K562 (cell line): ENCODE measurements around the gene WDR27. TPM values are rescaled to one million over a fixed set of nuclear protein-coding genes. Genes with fewer than 3 reads are reported as not detected.

Experiments used
- ATAC-seq: fragments of 200-7000 bp; cut with Tn5 transposase; 3 replicates; pipeline ENCODE4 v1.9.1; 2020; ENCODE audit warnings: moderate library complexity
- BruUV-seq: library from RNA; stranded (reverse); fragments of 400-500 nt; replicated peaks from 2 replicates; lab custom pipeline; 2021; lab: Mats Ljungman, UMichigan
- CTCF ChIA-PET: fragments of 300-600 bp; formaldehyde crosslinking; extraction: SDS; loops from one replicate; lab custom pipeline; 2021; ENCODE audit warnings: low intra/inter-chr PET ratio; lab: Yijun Ruan, JAX
- POLR2A ChIA-PET: fragments of 300-600, 350-650 bp; sonication (Branson Sonifier 250); formaldehyde crosslinking; extraction: SDS; loops from one replicate; lab custom pipeline; 2021; ENCODE audit warnings: antibody characterized with exemption, inconsistent platforms; lab: Yijun Ruan, JAX
- DNase-seq, 4 experiments: peaks; one replicate each; pipeline versions ENCODE4 v3.0.0 to v3.0.0-alpha.2; 2011 to 2018; ENCODE audit warnings: low spot score in 3 of 4, mixed read lengths in 3 of 4; ENCODE audit errors: extremely low read depth in 1 of 4
- FAIRE-seq: peaks from 2 replicates; lab custom pipeline; 2011; peaks lifted over from hg19 to GRCh38; lab: Jason Lieb, UNC
- H2AFZ ChIP-seq: 2 replicates; pipeline ENCODE4 v1.6.0; 2011; ENCODE audit warnings: low read depth, low read length, control low read depth, inconsistent platforms
- H3K27ac ChIP-seq: fragments of 200-600 bp; 3 replicates; pipeline ENCODE4 v1.8.0; 2011; ENCODE audit warnings: low read depth, mild to moderate bottlenecking, control low read depth, inconsistent platforms, low read length, moderate library complexity, mixed read lengths; ENCODE audit errors: extremely low read depth
- H3K27me3 ChIP-seq, 2 experiments: fragments of 300-600 bp in 1 of 2; 2 replicates in 1 of 2; 3 replicates in 1 of 2; pipeline versions ENCODE4 v1.6.0 to v1.8.0; 2011; ENCODE audit warnings: inconsistent platforms in 2 of 2, low read length in 2 of 2, mild to moderate bottlenecking in 1 of 2, mixed read lengths in 1 of 2, moderate library complexity in 1 of 2; ENCODE audit not compliant: control insufficient read depth in 2 of 2, insufficient read depth in 2 of 2
- H3K36me3 ChIP-seq: fragments of 300-600 bp; 3 replicates; pipeline ENCODE4 v1.8.0; 2011; ENCODE audit warnings: mild to moderate bottlenecking, low read length, inconsistent platforms; ENCODE audit not compliant: control insufficient read depth, insufficient read depth
- H3K4me1 ChIP-seq, 2 experiments: fragments of 200-600 bp in 1 of 2; replicated peaks in 1 of 2; 2 replicates in 1 of 2; 3 replicates in 1 of 2; pipeline versions ENCODE4 v1.5.1 to v1.8.0; 2011; ENCODE audit warnings: inconsistent platforms in 2 of 2, low read length in 2 of 2, mild to moderate bottlenecking in 1 of 2, mixed read lengths in 1 of 2, moderate library complexity in 1 of 2; ENCODE audit not compliant: control insufficient read depth in 2 of 2, insufficient read depth in 2 of 2
- H3K4me2 ChIP-seq: 2 replicates; pipeline ENCODE4 v1.6.1; 2011; ENCODE audit warnings: low read length, control low read depth, inconsistent platforms, mixed read lengths; ENCODE audit not compliant: insufficient read depth
- H3K4me3 ChIP-seq: fragments of 200-600 bp; sonication (generic), shearing (Covaris generic); 2 replicates; pipeline ENCODE4 v1.5.1; 2016; ENCODE audit warnings: control low read depth, inconsistent platforms
- H3K79me2 ChIP-seq: fragments of 200-600 bp; 3 replicates; pipeline ENCODE4 v1.8.0; 2011; ENCODE audit warnings: low read length, inconsistent platforms; ENCODE audit not compliant: control insufficient read depth, insufficient read depth
- H3K9ac ChIP-seq, 2 experiments: 2 replicates each; pipeline versions ENCODE4 v1.6.0 to v1.6.1; 2011; ENCODE audit warnings: low read depth in 2 of 2, low read length in 2 of 2, control low read depth in 1 of 2, inconsistent platforms in 1 of 2, mild to moderate bottlenecking in 1 of 2, mixed read lengths in 1 of 2; ENCODE audit not compliant: insufficient read depth in 1 of 2
- H3K9me1 ChIP-seq: one replicate; pipeline ENCODE4 v1.6.0; 2011; ENCODE audit warnings: inconsistent platforms, mild to moderate bottlenecking, low read length, moderate library complexity; ENCODE audit not compliant: control insufficient read depth, insufficient read depth
- H3K9me3 ChIP-seq: replicated peaks from 2 replicates; pipeline ENCODE4 v1.5.1; 2011; ENCODE audit warnings: low read depth, low read length, inconsistent platforms; ENCODE audit not compliant: control insufficient read depth, insufficient read depth
- H4K20me1 ChIP-seq: replicated peaks from 2 replicates; pipeline ENCODE4 v1.6.1; 2011; ENCODE audit warnings: low read length, inconsistent platforms, mixed read lengths; ENCODE audit not compliant: control insufficient read depth, insufficient read depth
- C11orf30 ChIP-seq: fragments of 450-650 bp; IDR thresholded peaks from 2 replicates; pipeline ENCODE4 v1.6.1; 2016; ENCODE audit warnings: low read depth, mild to moderate bottlenecking
- FOXA1 ChIP-seq: fragments of 450-650 bp; IDR thresholded peaks from 2 replicates; pipeline ENCODE4 v1.6.1; 2016; ENCODE audit warnings: mild to moderate bottlenecking, borderline replicate concordance
- HDAC1 ChIP-seq, 2 experiments: fragments of 450-650 bp; IDR thresholded peaks; 2 replicates each; pipeline ENCODE4 v1.6.1; 2016 to 2017; ENCODE audit warnings: inconsistent platforms in 1 of 2, mild to moderate bottlenecking in 1 of 2, moderate library complexity in 1 of 2
- KHSRP ChIP-seq: fragments of 450-650 bp; IDR thresholded peaks from 2 replicates; pipeline ENCODE4 v1.6.1; 2017
- KLF6 ChIP-seq: fragments of 250-450 bp; sonication (Bioruptor Pico); IDR thresholded peaks from 2 replicates; pipeline ENCODE4 v1.4.0; 2020; ENCODE audit warnings: mild to moderate bottlenecking, moderate library complexity, borderline replicate concordance
- MAFK ChIP-seq: IDR thresholded peaks from 2 replicates; pipeline ENCODE4 v1.6.1; 2011; ENCODE audit warnings: low read length, improper control_type of control experiment
- MCM5 ChIP-seq: fragments of 450-650 bp; IDR thresholded peaks from 2 replicates; pipeline ENCODE4 v1.6.1; 2016; ENCODE audit warnings: low read depth
- MEIS2 ChIP-seq: fragments of 450-650 bp; IDR thresholded peaks from 2 replicates; pipeline ENCODE4 v1.6.1; 2014; ENCODE audit warnings: mild to moderate bottlenecking; ENCODE audit not compliant: partially characterized antibody
- MXD1 ChIP-seq: fragments of 250-450 bp; sonication (Bioruptor Pico); IDR thresholded peaks from 2 replicates; pipeline ENCODE4 v1.8.0; 2021; ENCODE audit warnings: borderline replicate concordance, mild to moderate bottlenecking, moderate library complexity; ENCODE audit not compliant: poor library complexity, severe bottlenecking
- NBN ChIP-seq: fragments of 450-650 bp; IDR thresholded peaks from 2 replicates; pipeline ENCODE4 v1.6.1; 2016; ENCODE audit warnings: low read depth, mild to moderate bottlenecking
- POLR2AphosphoS2 ChIP-seq: IDR thresholded peaks from 2 replicates; pipeline ENCODE4 v1.6.1; 2012; ENCODE audit warnings: low read length, improper control_type of control experiment
- POLR2G ChIP-seq: fragments of 200-400 bp; formaldehyde crosslinking; IDR thresholded peaks from 2 replicates; pipeline ENCODE4 v1.6.1; 2017; ENCODE audit warnings: low read depth, mild to moderate bottlenecking, antibody characterized with exemption, low read length, moderate library complexity
- RBFOX2 ChIP-seq: fragments of 200-400 bp; formaldehyde crosslinking; IDR thresholded peaks from 2 replicates; pipeline ENCODE4 v1.6.1; 2017; ENCODE audit warnings: low read depth, mild to moderate bottlenecking, low read length, moderate library complexity
- TBL1XR1 ChIP-seq, 2 experiments: IDR thresholded peaks; 2 replicates each; pipeline ENCODE4 v1.6.1; 2012; ENCODE audit warnings: improper control_type of control experiment in 2 of 2, low read length in 2 of 2, mild to moderate bottlenecking in 1 of 2
- ZFPM2 ChIP-seq: fragments of 250-450 bp; sonication (Bioruptor Pico); IDR thresholded peaks from 2 replicates; pipeline ENCODE4 v1.5.1; 2022; ENCODE audit warnings: mild to moderate bottlenecking
- ZNF143 ChIP-seq: sonication (generic); formaldehyde crosslinking; IDR thresholded peaks from 2 replicates; pipeline ENCODE4 v1.9.0; 2022; ENCODE audit warnings: mild to moderate bottlenecking, missing genetic modification reagents
- WGBS: fragments of 100-300 bp; shearing (Covaris generic); methylation state at CpG from one replicate; pipeline ENCODE4 v1.1.6; 2016; ENCODE audit warnings: low coverage, mixed read lengths; ENCODE audit not compliant: insufficient coverage; ENCODE audit errors: missing lambda C conversion rate; 5-methylcytosine and 5-hydroxymethylcytosine counted together
- in situ Hi-C: fragments of 300-500 bp; cut with MboI; formaldehyde crosslinking; loops from 4 replicates; pipeline ENCODE4 v1.15.0; 2018; ENCODE audit warnings: inconsistent platforms, mixed read lengths
- intact Hi-C: fragments of 100-400 bp; cut with micrococcal nuclease; formaldehyde crosslinking; loops from 2 replicates; pipeline ENCODE4 v1.14.2; 2022
- polyA plus RNA-seq, 8 experiments: library from polyadenylated mRNA; depleted of rRNA in 4 of 8; stranded (reverse) in 5 of 8; unstranded in 3 of 8; fragments of >200 nt; fragmentation: Nextera tagmentation in 2 of 8; fragmentation: Illumina TruSeq in 1 of 8; extraction: Ambion mirVana in 2 of 8; extraction: Trizol in 1 of 8; gene quantifications; 2 replicates each; pipeline versions ENCODE4 v1.2.1 to v1.2.3, GENCODE V29; 2011 to 2014; ENCODE audit warnings: inconsistent platforms in 1 of 8, missing spikeins in 1 of 8
- total RNA-seq, 7 experiments: library from RNA; depleted of rRNA in 6 of 7; stranded (reverse); fragments of >200 nt in 6 of 7; fragmentation: Illumina TruSeq in 2 of 7; extraction: Trizol in 2 of 7; gene quantifications; 2 replicates each; pipeline versions ENCODE4 v1.2.1 to v1.2.3, GENCODE V29; 2011 to 2021; ENCODE audit warnings: low replicate concordance in 1 of 7
- TF ChIP-seq, protein P1 (sequence below): sonication (generic); formaldehyde crosslinking; IDR thresholded peaks from 2 replicates; pipeline ENCODE4 v1.8.0; 2022; ENCODE audit warnings: mild to moderate bottlenecking, missing genetic modification reagents

The WDR27 gene
- total and polyA plus RNA-seq, 9 of the 15 experiments (the other 6 are each of a cell fraction or from before 2014, with no cell fraction given): 4.3 to 77.2 (median 22.7) TPM

GRCh38 chr6:169429001-169429400 lies 272.8 kb downstream of the WDR27 start (continued):
- no peak for TF ChIP-seq MEIS2

DNA sequence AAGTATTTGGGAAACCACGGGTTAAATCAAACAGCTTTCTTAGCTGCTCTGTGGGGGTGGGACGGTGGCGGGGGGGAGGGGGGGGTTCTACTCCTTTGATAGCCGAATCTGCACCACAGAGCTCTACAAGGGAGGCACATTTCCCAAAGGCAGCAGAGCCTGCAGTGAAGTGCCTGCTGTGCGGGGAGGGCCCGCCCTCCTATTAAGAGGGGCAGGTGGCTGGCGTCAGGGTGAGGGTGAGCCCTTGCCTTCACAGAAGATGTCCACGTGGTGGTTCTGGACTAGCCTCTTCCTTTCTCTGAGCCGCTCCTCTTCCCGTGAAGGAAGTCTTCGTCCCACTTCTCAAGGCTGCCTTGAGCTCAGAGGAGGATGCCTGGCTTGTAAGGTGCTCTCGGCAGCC lies 273.3 kb downstream of the WDR27 start:
- DNase-seq: no peak
- H3K27me3 ChIP-seq: peaks cover 11 to 38% of the 10 kb centered on the region in 2 experiments; a peak in 4 of 5 replicates
- H3K4me2 ChIP-seq: no peak overlapping the region
- in situ Hi-C loops: no loop called here
- H3K36me3 ChIP-seq: no peaks in the 10 kb centered on the region
- H3K4me1 ChIP-seq: peaks cover 0 to 7% of the 10 kb centered on the region in 2 experiments; a peak in 2 of 5 replicates
- 0% methylated on average over 10 of the region's 12 CpGs for WGBS
- no peaks in the 10 kb centered on the region for H3K9me1 ChIP-seq
- H3K4me3 ChIP-seq: no peak overlapping the region
- no peak overlapping the region for H2AFZ ChIP-seq
- TF ChIP-seq KHSRP (no peak), POLR2AphosphoS2 (no peak), FOXA1 (no peak), HDAC1 (IDR thresholded peaks at IDR 0.05) (no peak), POLR2G (no peak), RBFOX2 (no peak), ZFPM2 (no peak), C11orf30 (no peak), MAFK (no peak), KLF6 (no peak), MXD1 (CRISPR knock-in tag) (no peak), NBN (no peak), TBL1XR1 (IDR thresholded peaks at IDR 0.05; ENCODE audit: low read length in 2 of 2) (no peak), MCM5 (no peak), ZNF143 (CRISPR knock-in tag) (no peak)
- TF ChIP-seq, protein P1, sequence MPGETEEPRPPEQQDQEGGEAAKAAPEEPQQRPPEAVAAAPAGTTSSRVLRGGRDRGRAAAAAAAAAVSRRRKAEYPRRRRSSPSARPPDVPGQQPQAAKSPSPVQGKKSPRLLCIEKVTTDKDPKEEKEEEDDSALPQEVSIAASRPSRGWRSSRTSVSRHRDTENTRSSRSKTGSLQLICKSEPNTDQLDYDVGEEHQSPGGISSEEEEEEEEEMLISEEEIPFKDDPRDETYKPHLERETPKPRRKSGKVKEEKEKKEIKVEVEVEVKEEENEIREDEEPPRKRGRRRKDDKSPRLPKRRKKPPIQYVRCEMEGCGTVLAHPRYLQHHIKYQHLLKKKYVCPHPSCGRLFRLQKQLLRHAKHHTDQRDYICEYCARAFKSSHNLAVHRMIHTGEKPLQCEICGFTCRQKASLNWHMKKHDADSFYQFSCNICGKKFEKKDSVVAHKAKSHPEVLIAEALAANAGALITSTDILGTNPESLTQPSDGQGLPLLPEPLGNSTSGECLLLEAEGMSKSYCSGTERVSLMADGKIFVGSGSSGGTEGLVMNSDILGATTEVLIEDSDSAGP: no peak
- no peak for FAIRE-seq
- no peaks in the 10 kb centered on the region for H3K9me3 ChIP-seq
- ATAC-seq: no peak
- no peak overlapping the region for H3K9ac ChIP-seq
- no TSS peak for BruUV-seq
- intact Hi-C loops: no loop called here
- POLR2A ChIA-PET: no interaction called here
- no peaks in the 10 kb centered on the region for H3K79me2 ChIP-seq
- H3K27ac ChIP-seq: no peak overlapping the region
- CTCF ChIA-PET: no interaction called here
- H4K20me1 ChIP-seq: no peaks in the 10 kb centered on the region
